HG02763 (cell line): ENCODE data around the gene RCBTB2.
A peak's percentile ranks its signal among the peaks of the same experiment; 100 is the strongest.

Experiments
- ATAC-seq: cut with Tn5 transposase; IDR thresholded peaks from one replicate; pipeline ENCODE4 v1.9.1; 2021; ENCODE audit warnings: mild to moderate bottlenecking, moderate library complexity; ENCODE audit not compliant: unreplicated experiment

The RCBTB2 gene

DNA sequence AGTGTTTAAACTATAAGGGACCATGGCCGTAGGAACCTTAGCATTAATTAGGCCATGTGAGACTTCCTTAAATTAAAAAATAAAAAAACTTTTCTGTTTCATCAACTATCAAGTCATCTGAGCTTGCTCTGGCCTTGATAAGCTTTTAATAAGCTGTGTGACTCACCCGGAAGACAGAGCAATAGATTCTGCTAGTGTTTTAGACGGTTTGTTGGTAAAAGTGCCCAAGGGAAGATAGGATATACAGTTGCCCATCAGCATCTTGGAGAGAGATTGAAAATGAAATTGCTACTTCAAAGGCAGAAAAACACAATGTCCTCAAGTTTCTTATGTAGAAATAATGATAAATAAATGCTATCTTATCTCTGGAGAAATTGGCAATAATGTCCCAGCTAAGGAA is 31.2 kb upstream of the RCBTB2 start:
- no peak for ATAC-seq

DNA sequence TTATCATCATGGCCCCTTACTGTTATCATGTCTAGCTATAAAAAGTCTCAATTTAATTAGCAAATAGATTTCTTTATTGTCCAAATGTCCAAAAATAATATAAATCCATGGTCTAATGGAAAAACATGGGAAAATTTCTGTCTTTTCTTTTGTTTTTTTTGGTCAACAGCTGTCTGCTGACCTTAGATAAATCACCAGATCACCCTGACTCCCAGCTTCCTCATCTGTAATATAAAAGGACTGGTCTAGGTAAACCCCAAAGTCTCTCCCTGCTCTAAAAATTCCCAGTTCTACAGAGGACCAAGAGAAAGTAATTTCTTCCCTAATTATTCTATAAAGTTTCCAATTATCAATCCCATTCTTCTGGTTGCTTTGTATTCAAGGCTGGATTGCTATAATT is 30.7 kb upstream of the RCBTB2 start:
- ATAC-seq, result no peak

DNA sequence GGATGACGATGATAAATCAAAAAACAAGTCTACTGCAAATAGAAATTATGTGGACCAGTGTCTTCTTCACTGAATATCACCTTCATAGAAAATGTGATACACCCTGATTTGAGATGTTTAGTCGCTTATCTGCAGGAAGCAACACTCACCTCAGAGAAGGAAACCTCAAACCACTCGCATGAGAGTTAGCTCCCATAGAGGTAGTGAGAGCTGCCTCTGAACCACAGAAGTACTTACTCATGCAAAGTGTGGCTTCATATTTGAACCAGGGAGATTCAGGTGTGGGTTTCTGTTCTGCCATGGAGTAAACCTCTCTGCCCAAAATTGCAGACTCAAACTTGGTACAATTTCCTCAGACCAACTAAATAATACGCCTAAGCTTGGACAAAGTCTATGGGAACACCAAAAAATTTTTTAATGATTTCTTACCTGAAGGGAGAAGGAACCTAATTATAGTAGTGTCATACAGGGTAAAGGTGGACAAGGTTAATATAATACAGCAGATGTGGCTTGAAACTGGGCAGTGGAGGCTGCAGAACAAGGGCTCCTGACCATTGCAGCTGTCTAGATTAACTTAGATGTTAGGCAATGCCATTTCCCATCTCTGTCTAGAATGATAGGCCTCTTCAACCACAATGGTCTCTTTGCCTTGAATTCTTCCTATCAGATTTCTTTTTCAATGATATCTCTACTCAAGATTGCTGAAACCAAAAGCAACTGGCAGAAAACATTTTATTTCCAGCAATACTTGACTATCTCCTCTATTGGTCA is 29.6 kb upstream of the RCBTB2 start:
- ATAC-seq, result peak; percentile 97

DNA sequence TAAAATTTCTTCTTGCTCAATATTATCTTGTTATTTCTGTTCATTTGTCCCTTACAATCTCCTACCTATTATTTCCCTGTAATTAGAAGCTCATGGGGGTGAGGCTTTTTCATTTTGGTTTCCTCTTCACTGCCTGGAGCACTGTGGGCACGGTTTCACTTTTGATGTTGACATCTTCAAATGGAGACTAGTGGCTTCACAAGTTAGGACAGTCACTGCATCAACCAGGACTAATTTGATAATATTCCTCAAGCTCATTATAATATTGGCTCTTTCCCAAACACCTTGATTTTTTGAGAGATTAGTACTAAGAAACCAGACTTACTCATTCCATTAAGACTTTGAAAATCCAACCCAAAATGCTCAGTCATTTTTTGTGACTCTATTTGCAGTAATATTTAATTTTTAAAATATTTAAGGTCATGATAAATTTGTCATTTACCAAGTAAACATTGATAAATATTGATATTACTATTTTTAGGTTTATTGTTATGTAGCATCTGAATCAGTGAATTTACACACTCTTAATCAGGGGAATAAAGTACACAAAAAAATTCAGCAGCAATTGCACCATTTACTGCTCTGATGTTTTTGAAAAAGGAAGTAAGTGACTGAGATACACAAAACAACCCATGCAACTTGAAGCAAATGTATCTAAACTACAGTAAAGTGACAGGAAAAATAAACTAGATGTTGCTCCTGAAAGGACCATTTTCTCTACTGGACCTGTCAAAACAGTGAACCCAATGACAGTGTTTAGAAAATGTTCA is 28.8 kb upstream of the RCBTB2 start:
- no peak for ATAC-seq

DNA sequence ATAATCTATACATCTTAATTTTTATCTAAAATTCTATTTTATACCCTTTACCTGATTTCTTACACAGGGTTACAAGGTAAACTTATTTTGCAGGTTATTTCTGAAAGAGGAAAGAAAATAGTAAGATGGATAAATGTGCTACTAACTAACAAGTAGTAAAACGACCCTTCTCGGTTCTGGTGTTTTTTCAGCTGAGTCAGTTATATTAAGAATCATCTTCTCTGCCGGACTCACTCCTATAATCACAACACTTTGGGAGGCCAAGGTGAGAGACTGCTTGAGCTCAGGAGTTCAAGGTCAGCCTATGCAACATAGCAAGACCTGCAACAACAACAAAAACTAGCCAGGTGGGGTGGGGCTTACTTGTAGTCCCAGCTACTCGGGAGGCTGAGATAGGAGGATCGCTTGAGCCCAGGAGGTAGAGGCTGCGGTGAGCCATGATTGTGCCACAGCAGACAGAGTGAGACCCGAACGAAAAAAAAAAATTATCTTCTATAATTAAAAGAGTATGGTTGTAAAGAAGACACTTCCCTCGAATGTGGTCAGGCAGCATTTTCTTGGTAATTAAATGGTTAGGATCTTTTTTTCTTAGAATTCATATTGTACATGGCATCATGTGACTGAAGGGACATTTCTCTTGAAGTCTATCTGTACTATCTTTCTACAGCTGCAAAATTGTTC is 27.9 kb upstream of the RCBTB2 start:
- no peak for ATAC-seq

- ATAC-seq, result no peak
Observed at GRCh38 chr13:48559638-48560320, 26.9 kb upstream of the RCBTB2 start.

GRCh38 chr13:48556817-48557216 is 23.9 kb upstream of the RCBTB2 start:
- no peak for ATAC-seq

GRCh38 chr13:48555441-48555840 is 22.6 kb upstream of the RCBTB2 start:
- ATAC-seq, result no peak

DNA sequence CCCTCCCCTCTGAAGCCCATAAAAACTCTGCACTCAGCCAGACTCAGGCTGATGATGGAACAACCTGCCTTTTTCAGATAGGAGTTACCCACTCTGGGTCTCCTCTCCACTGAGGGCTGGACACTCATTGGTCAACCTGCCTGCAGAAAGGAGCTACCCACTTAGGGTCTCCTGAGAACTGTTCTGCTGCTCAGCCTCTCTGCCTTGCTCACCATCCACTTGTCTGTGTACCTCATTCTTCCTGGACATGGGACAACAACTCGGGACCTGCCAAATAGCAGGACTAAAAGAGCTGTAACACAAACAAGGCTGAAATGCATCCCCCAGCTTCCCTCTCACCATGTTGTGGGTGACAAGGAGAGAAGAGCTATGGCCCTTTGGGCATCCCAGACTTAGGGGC is 18.4 kb upstream of the RCBTB2 start:
- ATAC-seq, result no peak

DNA sequence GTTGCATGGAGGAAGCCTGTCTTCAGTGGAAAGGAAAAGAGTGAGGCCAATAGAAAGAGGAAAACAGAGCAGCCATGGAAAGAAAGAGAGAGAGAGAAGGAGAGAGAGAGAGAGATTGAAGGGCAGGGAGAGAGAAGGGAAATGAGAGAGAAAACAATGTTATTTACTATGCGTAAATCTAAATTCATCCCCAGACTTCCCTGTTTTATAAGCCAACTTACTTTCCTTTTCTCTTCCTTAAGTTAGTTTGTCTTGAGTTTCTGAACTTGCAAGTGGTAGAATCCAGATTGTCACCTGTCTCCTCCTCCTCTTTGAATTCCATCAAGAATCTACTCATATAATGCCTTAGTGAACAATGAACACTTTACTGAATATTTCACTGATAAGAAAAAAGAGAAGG is 16.8 kb upstream of the RCBTB2 start:
- ATAC-seq, result no peak

GRCh38 chr13:48547663-48548092 is 14.8 kb upstream of the RCBTB2 start:
- no peak for ATAC-seq

DNA sequence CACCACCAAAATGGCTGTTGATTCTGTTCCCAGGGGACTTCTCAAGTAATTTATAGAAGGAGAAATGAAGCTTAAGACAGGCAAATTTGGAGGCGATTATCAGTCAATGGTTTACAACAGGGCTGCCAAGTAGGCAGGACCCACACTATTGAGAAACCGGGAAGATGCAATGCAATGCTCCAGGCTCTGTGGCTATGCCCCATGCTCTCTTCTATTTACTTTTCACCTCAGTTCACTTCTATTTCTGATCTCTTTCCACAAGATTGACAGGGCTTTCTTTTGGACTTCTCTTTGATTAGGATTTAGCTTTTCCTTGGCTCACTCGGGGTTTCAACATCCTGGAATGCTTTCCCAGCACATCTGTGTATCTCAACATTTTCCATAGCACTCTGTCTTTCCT is 12.7 kb upstream of the RCBTB2 start:
- ATAC-seq, result no peak

- peak; percentile 48 for ATAC-seq
Observed at GRCh38 chr13:48542581-48543341, 9.9 kb upstream of the RCBTB2 start.

DNA sequence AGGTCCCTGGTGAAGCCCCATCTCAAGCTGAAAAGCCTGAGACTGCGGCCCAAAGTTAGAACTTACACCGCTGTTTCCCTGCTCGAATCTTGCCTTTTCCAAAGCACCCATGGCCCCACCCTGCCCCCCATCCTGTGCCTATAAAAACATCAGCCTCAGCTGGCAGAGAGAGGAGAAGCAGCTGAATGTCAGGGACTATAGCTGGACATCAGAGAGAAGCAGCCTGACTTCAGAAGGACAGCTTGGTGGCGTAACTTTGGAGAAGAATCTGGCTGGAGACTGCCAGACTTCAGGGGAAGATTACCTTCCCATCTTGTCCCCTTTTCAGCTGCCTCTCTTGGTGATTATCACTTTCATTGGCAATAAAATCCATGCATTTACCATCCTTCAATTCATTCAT is 9.3 kb upstream of the RCBTB2 start:
- ATAC-seq, result no peak

DNA sequence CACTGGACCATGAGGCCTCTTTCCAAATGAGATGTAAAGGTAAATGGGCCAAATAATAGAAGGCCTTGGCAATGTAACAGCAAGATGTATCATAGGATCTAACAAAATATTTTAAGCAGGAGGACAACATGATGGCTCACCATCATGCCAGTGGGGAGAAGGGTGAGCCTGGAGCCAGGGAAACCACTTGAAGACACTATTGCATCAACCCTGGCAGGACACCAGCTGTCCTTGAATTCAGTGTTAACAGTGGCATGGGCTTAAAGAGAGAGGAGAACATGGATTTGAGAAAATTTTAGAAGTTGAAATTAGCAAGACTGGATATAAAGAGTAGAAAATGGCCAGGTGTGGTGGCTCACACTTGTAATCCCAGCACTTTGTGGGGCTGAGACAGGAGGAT is 6.7 kb upstream of the RCBTB2 start:
- ATAC-seq, result no peak

GRCh38 chr13:48536621-48537250 is 3.9 kb upstream of the RCBTB2 start:
- no peak for ATAC-seq

GRCh38 chr13:48535766-48536165 is 2.9 kb upstream of the RCBTB2 start:
- ATAC-seq, result no peak

DNA sequence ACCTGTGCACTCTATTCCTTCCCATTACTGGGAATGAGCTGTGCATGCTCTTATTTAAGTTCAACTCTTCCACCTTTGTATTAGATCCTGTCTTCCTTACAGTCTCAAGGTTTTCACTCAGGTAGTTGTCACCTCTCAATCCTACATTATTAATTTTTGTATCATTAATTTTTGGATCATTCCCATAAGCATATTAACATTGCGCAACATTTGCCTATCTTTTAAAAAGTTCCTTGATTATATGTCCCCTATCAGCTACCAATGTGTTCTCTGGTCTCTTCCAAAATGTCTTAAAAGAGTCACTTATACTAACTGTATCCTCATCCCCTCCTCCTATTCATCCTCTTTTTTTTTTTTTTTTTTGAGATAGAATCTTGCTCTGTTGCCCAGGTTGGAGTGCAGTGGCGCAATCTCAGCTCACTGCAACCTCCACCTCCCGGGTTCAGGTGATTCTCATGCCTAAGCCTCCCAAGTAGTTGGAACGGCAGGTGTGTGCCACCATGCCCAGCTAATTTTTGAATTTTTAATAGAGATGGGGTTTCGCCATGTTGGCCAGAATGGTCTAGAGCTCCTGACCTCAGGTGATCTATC is 2.1 kb upstream of the RCBTB2 start:
- no peak for ATAC-seq

- ATAC-seq, result no peak
Observed at GRCh38 chr13:48533961-48534600, 1.2 kb upstream of the RCBTB2 start.

DNA sequence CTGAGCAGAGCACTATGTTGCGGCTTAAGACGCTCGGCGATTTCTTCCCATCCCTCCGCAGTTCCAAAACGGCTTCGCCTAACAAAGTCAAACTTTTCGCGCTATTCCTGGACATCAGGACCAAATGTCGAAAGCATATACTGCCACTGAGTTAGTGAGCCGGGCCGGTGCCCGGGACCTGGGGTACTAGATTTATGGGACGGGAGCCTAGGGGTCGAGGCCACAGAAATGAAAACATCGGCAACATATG is 699 bp downstream of the RCBTB2 start:
- no peak for ATAC-seq
